HS-27A (cell line): Measurements from ENCODE around the gene KHNYN.

ENCODE experiments used
- DNase-seq: peaks from one replicate; pipeline ENCODE4 v3.0.0-alpha.2; 2012; ENCODE audit warnings: low read depth, missing footprints

KHNYN gene

GRCh38 chr14:24422694-24423601 is 6.8 kb upstream of the KHNYN start:
- DNase-seq: no peak

GRCh38 chr14:24425704-24426103 is 4.0 kb upstream of the KHNYN start:
- peak; percentile 51 for DNase-seq

- no peak for DNase-seq
These were observed 3.4 kb upstream of the KHNYN start for GRCh38 chr14:24426150-24426911.

- no peak for DNase-seq
These were observed 2.7 kb upstream of the KHNYN start for GRCh38 chr14:24426912-24427536.

- no peak for DNase-seq
These were observed 1.9 kb upstream of the KHNYN start for GRCh38 chr14:24427537-24428508.

- no peak for DNase-seq
These were observed 943 bp upstream of the KHNYN start for GRCh38 chr14:24428628-24429394.

- DNase-seq: no peak
These were observed 458 bp downstream of the KHNYN start for GRCh38 chr14:24430143-24430681.

- no peak for DNase-seq
These were observed 1.2 kb downstream of the KHNYN start for GRCh38 chr14:24430682-24431568.

- peak; percentile 88 for DNase-seq
These were observed 2.0 kb downstream of the KHNYN start for GRCh38 chr14:24431569-24432258.

- DNase-seq: no peak
These were observed 2.7 kb downstream of the KHNYN start for GRCh38 chr14:24432259-24433131.

GRCh38 chr14:24434036-24434435 is 4.3 kb downstream of the KHNYN start:
- no peak for DNase-seq

GRCh38 chr14:24434676-24435075 is 4.9 kb downstream of the KHNYN start:
- no peak for DNase-seq

GRCh38 chr14:24435192-24435810 is 5.5 kb downstream of the KHNYN start:
- DNase-seq: no peak

- no peak for DNase-seq
These were observed 6.2 kb downstream of the KHNYN start for GRCh38 chr14:24435998-24436354.

GRCh38 chr14:24436355-24437019 is 6.7 kb downstream of the KHNYN start:
- DNase-seq: no peak

- DNase-seq: no peak
These were observed 7.4 kb downstream of the KHNYN start for GRCh38 chr14:24437020-24437735.
